K562 (cell line): ENCODE data around the gene PANK2. TPM values are rescaled to one million over a fixed set of nuclear protein-coding genes. Genes with fewer than 3 reads are reported as not detected.
A peak's percentile ranks its signal among the peaks of the same experiment; 100 is the strongest.

Source experiments
- ATAC-seq: fragments of 200-7000 bp; cut with Tn5 transposase; 3 replicates; pipeline ENCODE4 v1.9.1; 2020; ENCODE audit warnings: moderate library complexity
- BruUV-seq: library from RNA; stranded (reverse); fragments of 400-500 nt; replicated peaks from 2 replicates; lab custom pipeline; 2021; lab: Mats Ljungman, UMichigan
- CTCF ChIA-PET: fragments of 300-600 bp; formaldehyde crosslinking; extraction: SDS; loops from one replicate; lab custom pipeline; 2021; ENCODE audit warnings: low intra/inter-chr PET ratio; lab: Yijun Ruan, JAX
- POLR2A ChIA-PET: fragments of 300-600, 350-650 bp; sonication (Branson Sonifier 250); formaldehyde crosslinking; extraction: SDS; loops from one replicate; lab custom pipeline; 2021; ENCODE audit warnings: antibody characterized with exemption, inconsistent platforms; lab: Yijun Ruan, JAX
- DNase-seq, 4 experiments: peaks; one replicate each; pipeline versions ENCODE4 v3.0.0 to v3.0.0-alpha.2; 2011 to 2018; ENCODE audit warnings: low spot score in 3 of 4, mixed read lengths in 3 of 4; ENCODE audit errors: extremely low read depth in 1 of 4
- FAIRE-seq: peaks from 2 replicates; lab custom pipeline; 2011; peaks lifted over from hg19 to GRCh38; lab: Jason Lieb, UNC
- H2AFZ ChIP-seq: 2 replicates; pipeline ENCODE4 v1.6.0; 2011; ENCODE audit warnings: low read depth, low read length, control low read depth, inconsistent platforms
- H3K27ac ChIP-seq: fragments of 200-600 bp; 3 replicates; pipeline ENCODE4 v1.8.0; 2011; ENCODE audit warnings: low read depth, mild to moderate bottlenecking, control low read depth, inconsistent platforms, low read length, moderate library complexity, mixed read lengths; ENCODE audit errors: extremely low read depth
- H3K27me3 ChIP-seq, 2 experiments: fragments of 300-600 bp in 1 of 2; 2 replicates in 1 of 2; 3 replicates in 1 of 2; pipeline versions ENCODE4 v1.6.0 to v1.8.0; 2011; ENCODE audit warnings: inconsistent platforms in 2 of 2, low read length in 2 of 2, mild to moderate bottlenecking in 1 of 2, mixed read lengths in 1 of 2, moderate library complexity in 1 of 2; ENCODE audit not compliant: control insufficient read depth in 2 of 2, insufficient read depth in 2 of 2
- H3K36me3 ChIP-seq: fragments of 300-600 bp; 3 replicates; pipeline ENCODE4 v1.8.0; 2011; ENCODE audit warnings: mild to moderate bottlenecking, low read length, inconsistent platforms; ENCODE audit not compliant: control insufficient read depth, insufficient read depth
- H3K4me1 ChIP-seq, 2 experiments: fragments of 200-600 bp in 1 of 2; replicated peaks in 1 of 2; 2 replicates in 1 of 2; 3 replicates in 1 of 2; pipeline versions ENCODE4 v1.5.1 to v1.8.0; 2011; ENCODE audit warnings: inconsistent platforms in 2 of 2, low read length in 2 of 2, mild to moderate bottlenecking in 1 of 2, mixed read lengths in 1 of 2, moderate library complexity in 1 of 2; ENCODE audit not compliant: control insufficient read depth in 2 of 2, insufficient read depth in 2 of 2
- H3K4me2 ChIP-seq: 2 replicates; pipeline ENCODE4 v1.6.1; 2011; ENCODE audit warnings: low read length, control low read depth, inconsistent platforms, mixed read lengths; ENCODE audit not compliant: insufficient read depth
- H3K4me3 ChIP-seq: fragments of 200-600 bp; sonication (generic), shearing (Covaris generic); 2 replicates; pipeline ENCODE4 v1.5.1; 2016; ENCODE audit warnings: control low read depth, inconsistent platforms
- H3K79me2 ChIP-seq: fragments of 200-600 bp; 3 replicates; pipeline ENCODE4 v1.8.0; 2011; ENCODE audit warnings: low read length, inconsistent platforms; ENCODE audit not compliant: control insufficient read depth, insufficient read depth
- H3K9ac ChIP-seq, 2 experiments: 2 replicates each; pipeline versions ENCODE4 v1.6.0 to v1.6.1; 2011; ENCODE audit warnings: low read depth in 2 of 2, low read length in 2 of 2, control low read depth in 1 of 2, inconsistent platforms in 1 of 2, mild to moderate bottlenecking in 1 of 2, mixed read lengths in 1 of 2; ENCODE audit not compliant: insufficient read depth in 1 of 2
- H3K9me1 ChIP-seq: one replicate; pipeline ENCODE4 v1.6.0; 2011; ENCODE audit warnings: inconsistent platforms, mild to moderate bottlenecking, low read length, moderate library complexity; ENCODE audit not compliant: control insufficient read depth, insufficient read depth
- H3K9me3 ChIP-seq: replicated peaks from 2 replicates; pipeline ENCODE4 v1.5.1; 2011; ENCODE audit warnings: low read depth, low read length, inconsistent platforms; ENCODE audit not compliant: control insufficient read depth, insufficient read depth
- H4K20me1 ChIP-seq: replicated peaks from 2 replicates; pipeline ENCODE4 v1.6.1; 2011; ENCODE audit warnings: low read length, inconsistent platforms, mixed read lengths; ENCODE audit not compliant: control insufficient read depth, insufficient read depth
- BHLHE40 ChIP-seq: IDR thresholded peaks from 2 replicates; pipeline ENCODE4 v1.6.1; 2011; ENCODE audit warnings: low read length, improper control_type of control experiment
- BRD4 ChIP-seq: fragments of 200-600 bp; sonication (generic); IDR thresholded peaks from 2 replicates; pipeline ENCODE4 v1.6.1; 2017; ENCODE audit warnings: inconsistent platforms
- DPF2 ChIP-seq: fragments of 450-650 bp; IDR thresholded peaks from 2 replicates; pipeline ENCODE4 v1.6.1; 2016
- POLR2G ChIP-seq: fragments of 200-400 bp; formaldehyde crosslinking; IDR thresholded peaks from 2 replicates; pipeline ENCODE4 v1.6.1; 2017; ENCODE audit warnings: low read depth, mild to moderate bottlenecking, antibody characterized with exemption, low read length, moderate library complexity
- TSC22D4 ChIP-seq: fragments of 450-650 bp; IDR thresholded peaks from 2 replicates; pipeline ENCODE4 v1.6.1; 2016; ENCODE audit warnings: missing genetic modification characterization, missing biosample characterization, control low read depth
- YBX1 ChIP-seq: fragments of 450-650 bp; IDR thresholded peaks from 2 replicates; pipeline ENCODE4 v1.7.1; 2016; ENCODE audit warnings: mild to moderate bottlenecking
- ZKSCAN8 ChIP-seq: fragments of 200-800 bp; sonication (Bioruptor generic); IDR thresholded peaks from 2 replicates; pipeline ENCODE4 v1.6.1; 2016; ENCODE audit warnings: missing genetic modification characterization, missing compliant biosample characterization
- ZNF212 ChIP-seq: fragments of 450-650 bp; formaldehyde crosslinking; IDR thresholded peaks from 2 replicates; pipeline ENCODE4 v1.4.0; 2020; ENCODE audit warnings: mild to moderate bottlenecking
- ZNF224 ChIP-seq: sonication (generic); formaldehyde crosslinking; IDR thresholded peaks from 2 replicates; pipeline ENCODE4 v1.8.0; 2022; ENCODE audit warnings: mild to moderate bottlenecking, missing genetic modification reagents
- ZNF707 ChIP-seq: fragments of 250-450 bp; sonication (Bioruptor Pico); conservative IDR thresholded peaks from 2 replicates; pipeline ENCODE4 v1.8.0; 2022; ENCODE audit warnings: inconsistent platforms, mild to moderate bottlenecking, moderate library complexity
- WGBS: fragments of 100-300 bp; shearing (Covaris generic); methylation state at CpG from one replicate; pipeline ENCODE4 v1.1.6; 2016; ENCODE audit warnings: low coverage, mixed read lengths; ENCODE audit not compliant: insufficient coverage; ENCODE audit errors: missing lambda C conversion rate; 5-methylcytosine and 5-hydroxymethylcytosine counted together
- in situ Hi-C: fragments of 300-500 bp; cut with MboI; formaldehyde crosslinking; loops from 4 replicates; pipeline ENCODE4 v1.15.0; 2018; ENCODE audit warnings: inconsistent platforms, mixed read lengths
- intact Hi-C: fragments of 100-400 bp; cut with micrococcal nuclease; formaldehyde crosslinking; loops from 2 replicates; pipeline ENCODE4 v1.14.2; 2022
- polyA plus RNA-seq, 8 experiments: library from polyadenylated mRNA; depleted of rRNA in 4 of 8; stranded (reverse) in 5 of 8; unstranded in 3 of 8; fragments of >200 nt; fragmentation: Nextera tagmentation in 2 of 8; fragmentation: Illumina TruSeq in 1 of 8; extraction: Ambion mirVana in 2 of 8; extraction: Trizol in 1 of 8; gene quantifications; 2 replicates each; pipeline versions ENCODE4 v1.2.1 to v1.2.3, GENCODE V29; 2011 to 2014; ENCODE audit warnings: inconsistent platforms in 1 of 8, missing spikeins in 1 of 8
- total RNA-seq, 7 experiments: library from RNA; depleted of rRNA in 6 of 7; stranded (reverse); fragments of >200 nt in 6 of 7; fragmentation: Illumina TruSeq in 2 of 7; extraction: Trizol in 2 of 7; gene quantifications; 2 replicates each; pipeline versions ENCODE4 v1.2.1 to v1.2.3, GENCODE V29; 2011 to 2021; ENCODE audit warnings: low replicate concordance in 1 of 7
- TF ChIP-seq, protein P1 (sequence below): fragments of 450-650 bp; IDR thresholded peaks from 2 replicates; pipeline ENCODE4 v1.6.1; 2016; ENCODE audit warnings: antibody characterized with exemption

PANK2 gene
- total and polyA plus RNA-seq, 9 of the 15 experiments (the other 6 are each of a cell fraction or from before 2014, with no cell fraction given), result 14.9 to 43.5 (median 31.4) TPM

GRCh38 chr20:3922223-3922982, 33.2 kb downstream of the PANK2 start:
- Histone ChIP-seq H3K9me3 (no peaks in the 10 kb centered on the region), H2AFZ (no peak overlapping the region), H3K27ac (no peak overlapping the region), H3K79me2 (peaks cover 26% of the 10 kb centered on the region), H4K20me1 (peaks cover 21% of the 10 kb centered on the region; the same call in 1 of the 2 replicates), H3K9ac (no peak overlapping the region), H3K27me3 (no peaks in the 10 kb centered on the region), H3K9me1 (no peaks in the 10 kb centered on the region), H3K4me1 (peaks cover 11 to 22% of the 10 kb centered on the region in 2 experiments; a peak in 4 of 5 replicates), H3K4me3 (no peak overlapping the region), H3K36me3 (peaks cover 65% of the 10 kb centered on the region), H3K4me2 (no peak overlapping the region)
- intact Hi-C loops, result loop anchor here (10.0 kb wide), 1 partner anchor 272 kb away; no protein-coding TSS in a partner anchor
- in situ Hi-C loops, result no loop called here
- FAIRE-seq, result no peak
- WGBS, result 90% methylated on average over 12 of the region's 13 CpGs
- TF ChIP-seq POLR2G (0 out of 2 replicates have a peak, but pooled peaks have one; percentile 38), BHLHE40 (no peak)
- no peak for ATAC-seq
- CTCF ChIA-PET, result no interaction called here
- BruUV-seq, result no TSS peak
- no peak for DNase-seq
- POLR2A ChIA-PET, result interaction anchor here (1.0 to 1.1 kb wide), 2 partner anchors 8 to 10 kb away, joined by 3 read pairs; no protein-coding TSS in a partner anchor

- no peaks in the 10 kb centered on the region for H3K9me1 ChIP-seq
- in situ Hi-C loops, result no loop called here
- DNase-seq, result no peak
- H3K27ac ChIP-seq, result no peak overlapping the region
- H3K9ac ChIP-seq, result no peak overlapping the region
- H4K20me1 ChIP-seq, result peaks cover 21% of the 10 kb centered on the region; the same call in 1 of the 2 replicates
- POLR2A ChIA-PET, result no interaction called here
- TF ChIP-seq DPF2, result no peak
- TF ChIP-seq ZNF707 (CRISPR knock-in tag), result no peak
- no peak for TF ChIP-seq ZNF224 (CRISPR knock-in tag)
- no peak for TF ChIP-seq ZKSCAN8 (CRISPR knock-in tag)
- TF ChIP-seq TSC22D4, result no peak
- TF ChIP-seq, protein P1, sequence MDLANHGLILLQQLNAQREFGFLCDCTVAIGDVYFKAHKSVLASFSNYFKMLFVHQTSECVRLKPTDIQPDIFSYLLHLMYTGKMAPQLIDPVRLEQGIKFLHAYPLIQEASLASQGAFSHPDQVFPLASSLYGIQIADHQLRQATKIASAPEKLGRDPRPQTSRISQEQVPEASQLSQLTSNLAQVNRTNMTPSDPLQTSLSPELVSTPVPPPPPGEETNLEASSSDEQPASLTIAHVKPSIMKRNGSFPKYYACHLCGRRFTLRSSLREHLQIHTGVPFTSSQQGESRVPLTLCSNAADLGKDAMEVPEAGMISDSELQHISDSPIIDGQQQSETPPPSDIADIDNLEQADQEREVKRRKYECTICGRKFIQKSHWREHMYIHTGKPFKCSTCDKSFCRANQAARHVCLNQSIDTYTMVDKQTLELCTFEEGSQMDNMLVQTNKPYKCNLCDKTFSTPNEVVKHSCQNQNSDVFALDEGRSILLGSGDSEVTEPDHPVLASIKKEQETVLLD, result no peak
- no peak for TF ChIP-seq YBX1
- no peak for TF ChIP-seq BRD4
- no peak for TF ChIP-seq ZNF212 (CRISPR knock-in tag)
- H3K9me3 ChIP-seq, result no peaks in the 10 kb centered on the region
- no TSS peak for BruUV-seq
- intact Hi-C loops, result loop anchor here (10.0 kb wide), 1 partner anchor 272 kb away; no protein-coding TSS in a partner anchor
- H3K4me1 ChIP-seq, result peaks cover 11 to 22% of the 10 kb centered on the region in 2 experiments; a peak in 4 of 5 replicates
- peaks cover 23% of the 10 kb centered on the region for H3K79me2 ChIP-seq
- H3K36me3 ChIP-seq, result peaks cover 62% of the 10 kb centered on the region
- FAIRE-seq, result no peak
- CTCF ChIA-PET, result no interaction called here
- no peak overlapping the region for H3K4me2 ChIP-seq
- ATAC-seq, result no peak
- no peak overlapping the region for H2AFZ ChIP-seq
- H3K27me3 ChIP-seq, result no peaks in the 10 kb centered on the region
- H3K4me3 ChIP-seq, result no peak overlapping the region
- 95% methylated on average over 4 of the region's 4 CpGs for WGBS
Observed at GRCh38 chr20:3922983-3923339, 33.8 kb downstream of the PANK2 start.
